Ovary (tissue), 3 donors: ENCODE results near the gene NDFIP2.

ENCODE experiments used
- CTCF ChIP-seq, 3 donors: fragments of 450-650 bp in 2 of 3; fragments of 200-600 bp in 1 of 3; IDR thresholded peaks; one replicate each; pipeline versions ENCODE4 v1.5.1 to v1.8.0; 2016 to 2022; ENCODE audit warnings: antibody characterized with exemption in 3 of 3, mild to moderate bottlenecking in 1 of 3
- POLR2A ChIP-seq: fragments of 450-650 bp; IDR thresholded peaks from one replicate; pipeline ENCODE4 v1.6.1; 2017; ENCODE audit warnings: antibody characterized with exemption, mild to moderate bottlenecking, moderate library complexity
- donor health status: DM: no; HTN: no; CAD: no.

- no peak for TF ChIP-seq CTCF (IDR thresholded peaks at IDR 0.05)
- TF ChIP-seq POLR2A: no peak
Observed at GRCh38 chr13:79491715-79492114, 10.8 kb downstream of the NDFIP2 start.
